Muscle of leg (tissue), 11 donors: Measurements from ENCODE around the gene CNTNAP1. TPM values are rescaled to one million over a fixed set of nuclear protein-coding genes. Genes with fewer than 3 reads are reported as not detected.

Source experiments
- DNase-seq: peaks from one replicate; pipeline ENCODE4 v3.0.0; 2013
- H3K27ac ChIP-seq: one replicate; pipeline ENCODE4 v1.5.1; 2013; ENCODE audit warnings: mild to moderate bottlenecking, low read length, control low read depth
- H3K27me3 ChIP-seq: one replicate; pipeline ENCODE4 v1.6.1; 2013; ENCODE audit warnings: low read length; ENCODE audit not compliant: control insufficient read depth, insufficient read depth
- H3K36me3 ChIP-seq: one replicate; pipeline ENCODE4 v1.6.1; 2013; ENCODE audit warnings: low read length; ENCODE audit not compliant: control insufficient read depth, insufficient read depth
- H3K4me1 ChIP-seq: one replicate; pipeline ENCODE4 v1.6.1; 2013; ENCODE audit warnings: low read length; ENCODE audit not compliant: control insufficient read depth, insufficient read depth
- H3K4me3 ChIP-seq: one replicate; pipeline ENCODE4 v1.5.1; 2013; ENCODE audit warnings: low read length, control low read depth
- H3K9me3 ChIP-seq: replicated peaks from 2 replicates; pipeline ENCODE4 v1.6.1; 2013; ENCODE audit warnings: low read depth, low read length; ENCODE audit not compliant: control insufficient read depth
- whole genome bisulfite sequencing: methylation state at CpG from one replicate; pipeline ENCODE4 v1.1.5; 2013; ENCODE audit warnings: missing lambda C conversion rate; ENCODE audit not compliant: insufficient coverage; 5-methylcytosine and 5-hydroxymethylcytosine counted together
- polyA plus RNA-seq, 8 donors: library from polyadenylated mRNA; unstranded; fragments of 120-200 nt; gene quantifications; one replicate each; pipeline versions ENCODE4 v1.2.1 to v1.2.3, GENCODE V29; 2013; ENCODE audit warnings: inconsistent platforms in 1 of 8, low replicate concordance in 1 of 8; ENCODE audit not compliant: insufficient read length in 8 of 8, insufficient read depth in 1 of 8
- total RNA-seq: library from RNA; stranded (reverse); fragments of 120-200 nt; gene quantifications from one replicate; pipeline ENCODE4 v1.2.4, GENCODE V29; 2013

CNTNAP1 gene
- total and polyA plus RNA-seq, 9 donors: 8.1 to 15.7 (median 13.0) TPM

- H3K27ac ChIP-seq: peak overlapping the region; percentile 98
- H3K4me3 ChIP-seq: peak overlapping the region; percentile 84
- peak; percentile 100 for DNase-seq
- H3K36me3 ChIP-seq: peaks cover 23% of the 10 kb centered on the region
- H3K27me3 ChIP-seq: peaks cover 20% of the 10 kb centered on the region
- 4% methylated on average over 7 of the region's 33 CpGs for WGBS
- H3K4me1 ChIP-seq: peaks cover 66% of the 10 kb centered on the region
- H3K9me3 ChIP-seq: no peaks in the 10 kb centered on the region
Observed at GRCh38 chr17:42677012-42677857, 5.1 kb upstream of the CNTNAP1 start.

DNA sequence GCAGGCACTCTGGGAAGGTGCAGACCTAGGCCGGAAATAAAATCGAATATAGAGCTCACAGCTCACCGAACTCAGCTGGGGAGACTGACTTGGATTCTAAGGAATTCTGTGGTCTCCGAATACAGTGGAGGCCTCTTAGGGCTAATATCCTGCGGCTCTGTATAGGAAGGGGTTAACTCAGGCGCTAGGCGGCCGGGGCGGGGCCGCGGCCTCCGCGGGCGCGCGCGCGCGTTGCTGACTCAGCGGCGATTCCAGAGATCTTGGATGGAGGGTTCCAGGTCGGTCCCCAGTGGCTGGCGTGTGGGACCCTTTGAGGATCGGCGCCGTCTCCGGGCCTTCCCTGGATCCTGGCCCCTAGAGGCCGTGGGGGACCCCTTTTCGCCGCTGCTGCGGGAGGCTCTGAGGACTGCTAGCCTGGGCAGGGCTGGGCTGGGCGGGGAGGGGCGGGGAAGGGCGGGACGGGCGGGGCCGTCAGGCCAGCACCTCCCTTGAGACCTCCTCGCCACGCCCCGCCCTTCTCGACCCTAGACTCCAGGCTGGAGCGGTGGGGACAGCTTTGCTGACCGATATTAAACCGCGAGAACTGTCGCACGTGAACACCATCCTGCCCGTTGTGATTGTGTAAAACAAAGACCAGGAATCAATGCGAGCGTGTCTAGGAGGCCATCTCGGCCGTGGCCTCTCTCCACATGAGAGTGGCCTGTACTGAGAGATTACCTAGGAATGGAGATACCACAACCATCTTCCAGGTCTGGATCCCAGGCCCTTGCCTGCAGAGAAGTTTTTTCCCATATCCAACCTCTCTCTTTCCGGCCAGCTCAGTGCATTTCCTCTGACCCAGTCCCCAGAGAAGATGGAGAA lies 4.2 kb upstream of the CNTNAP1 start:
- DNase-seq: peak; percentile 94
- peaks cover 74% of the 10 kb centered on the region for H3K4me1 ChIP-seq
- peak overlapping the region; percentile 98 for H3K27ac ChIP-seq
- peak overlapping the region; percentile 76 for H3K4me3 ChIP-seq
- peaks cover 14% of the 10 kb centered on the region for H3K36me3 ChIP-seq
- H3K9me3 ChIP-seq: no peaks in the 10 kb centered on the region
- 0% methylated on average over 38 of the region's 53 CpGs for WGBS
- H3K27me3 ChIP-seq: peaks cover 29% of the 10 kb centered on the region

- H3K36me3 ChIP-seq: peaks cover 5% of the 10 kb centered on the region
- peaks cover 74% of the 10 kb centered on the region for H3K4me1 ChIP-seq
- DNase-seq: peak; percentile 76
- peak overlapping the region; percentile 98 for H3K27ac ChIP-seq
- WGBS: 14% methylated on average over 5 of the region's 18 CpGs
- peaks cover 37% of the 10 kb centered on the region for H3K27me3 ChIP-seq
- no peaks in the 10 kb centered on the region for H3K9me3 ChIP-seq
- H3K4me3 ChIP-seq: peak overlapping the region; percentile 31
Observed at GRCh38 chr17:42678951-42679491, 3.3 kb upstream of the CNTNAP1 start.

- H3K36me3 ChIP-seq: no peaks in the 10 kb centered on the region
- H3K4me3 ChIP-seq: peak overlapping the region; percentile 34
- H3K9me3 ChIP-seq: no peaks in the 10 kb centered on the region
- H3K27ac ChIP-seq: peak overlapping the region; percentile 98
- 5% methylated on average over 78 of the region's 78 CpGs for WGBS
- peak; percentile 89 for DNase-seq
- peaks cover 39% of the 10 kb centered on the region for H3K27me3 ChIP-seq
- H3K4me1 ChIP-seq: peaks cover 70% of the 10 kb centered on the region
Observed at GRCh38 chr17:42679492-42680330, 2.6 kb upstream of the CNTNAP1 start.

DNA sequence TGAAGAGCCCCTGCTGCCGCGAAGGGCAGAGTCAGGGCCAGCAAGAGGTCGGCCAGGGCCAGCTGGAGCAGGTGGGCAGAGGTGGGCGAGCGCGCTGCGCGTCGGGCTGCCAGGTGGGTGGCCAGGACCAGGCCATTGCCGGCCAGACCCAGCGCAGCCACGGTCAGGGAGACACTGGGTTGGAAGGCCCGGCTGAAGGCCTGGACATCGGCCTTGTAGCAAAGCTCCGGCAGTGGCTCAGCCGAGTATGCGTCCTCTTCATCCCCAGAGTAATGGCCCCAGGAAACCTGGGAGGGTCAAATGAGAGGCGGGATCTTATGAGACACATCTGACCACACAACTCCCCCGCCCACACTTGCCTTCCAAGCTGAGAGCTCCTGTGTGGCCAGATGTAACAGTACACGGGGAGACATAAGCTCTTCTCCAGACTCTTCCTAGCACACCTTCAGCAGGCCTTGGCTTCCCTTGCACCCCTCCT lies 2.0 kb upstream of the CNTNAP1 start:
- no peaks in the 10 kb centered on the region for H3K36me3 ChIP-seq
- peak; percentile 67 for DNase-seq

GRCh38 chr17:42682722-42683403 lies 532 bp downstream of the CNTNAP1 start:
- H3K4me3 ChIP-seq: peak overlapping the region; percentile 53
- 1% methylated on average over 33 of the region's 34 CpGs for WGBS
- peaks cover 2% of the 10 kb centered on the region for H3K36me3 ChIP-seq
- peaks cover 59% of the 10 kb centered on the region for H3K4me1 ChIP-seq
- peaks cover 66% of the 10 kb centered on the region for H3K27me3 ChIP-seq
- DNase-seq: peak; percentile 79
- no peaks in the 10 kb centered on the region for H3K9me3 ChIP-seq
- peak overlapping the region; percentile 82 for H3K27ac ChIP-seq

More for the DNA sequence above, 2.0 kb upstream of the CNTNAP1 start:
- Histone ChIP-seq H3K4me1 (peaks cover 64% of the 10 kb centered on the region), H3K9me3 (no peaks in the 10 kb centered on the region), H3K27ac (peak overlapping the region; percentile 98), H3K4me3 (peak overlapping the region; percentile 34), H3K27me3 (peaks cover 44% of the 10 kb centered on the region)
- 38% methylated on average over 18 of the region's 20 CpGs for WGBS

- H3K36me3 ChIP-seq: peaks cover 2% of the 10 kb centered on the region
- DNase-seq: peak; percentile 68
- no peaks in the 10 kb centered on the region for H3K9me3 ChIP-seq
- H3K4me1 ChIP-seq: peaks cover 56% of the 10 kb centered on the region
- H3K4me3 ChIP-seq: peak overlapping the region; percentile 53
- H3K27me3 ChIP-seq: peaks cover 73% of the 10 kb centered on the region
- peak overlapping the region; percentile 82 for H3K27ac ChIP-seq
- WGBS: 3% methylated on average over 24 of the region's 25 CpGs
Observed at GRCh38 chr17:42683407-42684034, 1.2 kb downstream of the CNTNAP1 start.

DNA sequence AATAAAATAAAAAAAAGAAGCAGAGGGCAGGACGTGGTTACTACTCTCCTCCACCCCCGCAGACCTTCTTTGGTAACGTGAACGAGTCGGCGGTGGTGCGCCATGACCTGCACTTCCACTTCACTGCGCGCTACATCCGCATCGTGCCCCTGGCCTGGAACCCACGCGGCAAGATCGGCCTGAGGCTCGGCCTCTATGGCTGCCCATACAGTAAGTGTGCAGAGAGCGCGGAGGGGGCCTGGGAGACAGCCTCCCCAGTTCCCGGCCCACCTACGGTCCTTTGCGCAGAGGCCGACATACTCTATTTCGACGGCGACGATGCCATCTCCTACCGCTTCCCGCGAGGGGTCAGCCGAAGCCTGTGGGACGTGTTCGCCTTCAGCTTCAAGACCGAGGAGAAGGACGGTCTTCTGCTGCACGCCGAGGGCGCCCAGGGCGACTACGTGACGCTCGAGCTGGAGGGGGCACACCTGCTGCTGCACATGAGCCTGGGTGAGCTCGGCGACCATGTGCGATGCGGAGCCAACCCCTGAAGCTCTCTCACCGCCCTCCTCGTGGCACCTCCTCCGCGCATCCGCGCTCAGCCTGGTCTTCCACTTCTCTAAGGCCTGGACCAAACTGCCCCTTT lies 2.7 kb downstream of the CNTNAP1 start:
- 60% methylated on average over 50 of the region's 50 CpGs for WGBS
- peaks cover 84% of the 10 kb centered on the region for H3K27me3 ChIP-seq
- DNase-seq: no peak
- H3K4me3 ChIP-seq: no peak overlapping the region
- no peak overlapping the region for H3K27ac ChIP-seq
- no peaks in the 10 kb centered on the region for H3K9me3 ChIP-seq
- H3K36me3 ChIP-seq: peaks cover 2% of the 10 kb centered on the region
- H3K4me1 ChIP-seq: peaks cover 43% of the 10 kb centered on the region
